ENCODE data around the gene TMTC2. TPM values are rescaled to one million over a fixed set of nuclear protein-coding genes. Genes with fewer than 3 reads are reported as not detected.

TMTC2 gene
- total and polyA plus RNA-seq, 10 of the 15 experiments (the other 5 are each of a cell fraction or from before 2014, with no cell fraction given): 0.14 to 9.7 (median 1.2) TPM

- H3K4me2 ChIP-seq (ENCODE audit: control insufficient read depth, insufficient read depth): no peak overlapping the region
- ATAC-seq (no peak), FAIRE-seq (no peak), DNase-seq (ENCODE audit: low read depth, low spot score) (no peak)
- H2AFZ ChIP-seq (ENCODE audit: control insufficient read depth, low read depth, low read length): no peak overlapping the region
- H3K9ac ChIP-seq (ENCODE audit: control insufficient read depth, insufficient read depth, low read length): no peak overlapping the region
- 80% methylated on average over 3 of the region's 3 CpGs for WGBS (ENCODE audit: insufficient coverage, insufficient replicate concordance, low lambda C conversion rate, missing lambda C conversion rate)
- ChIA-PET RAD21 (ENCODE audit: unreplicated experiment) (interaction anchor here (1.7 kb wide), 1 partner anchor 188 kb away, joined by 4 read pairs; the partner anchor contains the start of gene TMTC2), CTCF (no interaction called here), SMC1A (ENCODE audit: uncharacterized antibody, unreplicated experiment) (no interaction called here), POLR2A (no interaction called here)
- H3K27me3 ChIP-seq (replicated peaks in 1 of 2; ENCODE audit: control insufficient read depth in 2 of 2, insufficient read depth in 2 of 2, low read length in 1 of 2): no peaks in the 10 kb centered on the region
- in situ Hi-C loops (cut with MboI) (no loop called here), intact Hi-C loops (cut with micrococcal nuclease; ENCODE audit: unreplicated experiment) (no loop called here)
- H3K79me2 ChIP-seq (ENCODE audit: control insufficient read depth, insufficient read depth, low read length): no peaks in the 10 kb centered on the region
- H3K4me1 ChIP-seq (ENCODE audit: control insufficient read depth, insufficient read depth, low read length): no peaks in the 10 kb centered on the region
- no peak overlapping the region for H3K27ac ChIP-seq (ENCODE audit: control insufficient read depth, insufficient read depth)
- no TSS peak for BruUV-seq (replicated peaks)
- no peaks in the 10 kb centered on the region for H4K20me1 ChIP-seq (ENCODE audit: control insufficient read depth, insufficient read depth)
- H3K4me3 ChIP-seq: no peak overlapping the region
- no peaks in the 10 kb centered on the region for H3K36me3 ChIP-seq (ENCODE audit: control insufficient read depth in 2 of 2, insufficient read depth in 2 of 2, low read length in 1 of 2)
- H3K9me3 ChIP-seq (replicated peaks; ENCODE audit: control insufficient read depth, insufficient read depth, low read length): no peaks in the 10 kb centered on the region
- TF ChIP-seq IRF5 (IDR thresholded peaks at IDR 0.05; ENCODE audit: borderline replicate concordance) (no peak), E2F4 (IDR thresholded peaks at IDR 0.05; ENCODE audit: low read depth, low read length) (no peak), BMI1 (IDR thresholded peaks at IDR 0.05; ENCODE audit: borderline replicate concordance) (no peak), SP1 (IDR thresholded peaks at IDR 0.05; ENCODE audit: low read depth, low read length) (no peak), ELK1 (IDR thresholded peaks at IDR 0.05; ENCODE audit: low read depth, low read length) (no peak), STAT1 (conservative IDR thresholded peaks at IDR 0.05) (no peak), PBX3 (IDR thresholded peaks at IDR 0.05; ENCODE audit: insufficient replicate concordance, low read depth, low read length) (no peak), NRF1 (conservative IDR thresholded peaks at IDR 0.05; ENCODE audit: low read depth, low read length) (no peak), SKIL (IDR thresholded peaks at IDR 0.05; ENCODE audit: low read depth, poor library complexity, severe bottlenecking) (no peak), BCL3 (IDR thresholded peaks at IDR 0.05; ENCODE audit: borderline replicate concordance, insufficient read depth, low read depth, low read length, poor library complexity, severe bottlenecking) (no peak), ATF2 (IDR thresholded peaks at IDR 0.05; ENCODE audit: low read length) (no peak), BHLHE40 (IDR thresholded peaks at IDR 0.05; ENCODE audit: borderline replicate concordance in 1 of 2, low read depth in 2 of 2, low read length in 1 of 2) (no peak), BCL11A (IDR thresholded peaks at IDR 0.05; ENCODE audit: low read depth, low read length) (no peak), TCF12 (IDR thresholded peaks at IDR 0.05; ENCODE audit: low read depth, low read length) (no peak)
Observed at GRCh38 chr12:82873951-82874350, 187.2 kb downstream of the TMTC2 start.

Measured in GM12878 (cell line).